Activated gamma-delta T cell treated with anti-CD3 and anti-CD28 coated beads, Interleukin-2, amount 50 U/mL, for 16 hours (primary cell): ENCODE results near the gene REPIN1.
A peak's percentile ranks its signal among the peaks of the same experiment; 100 is the strongest.

Experiments
- DNase-seq: peaks from one replicate; pipeline ENCODE4 v3.0.0-alpha.2; 2020; ENCODE audit warnings: low read depth

The REPIN1 gene

GRCh38 chr7:150337179-150337578 lies 31.4 kb upstream of the REPIN1 start:
- no peak for DNase-seq

GRCh38 chr7:150337659-150338081 lies 31.0 kb upstream of the REPIN1 start:
- DNase-seq, result no peak

GRCh38 chr7:150338166-150338829 lies 30.3 kb upstream of the REPIN1 start:
- DNase-seq, result no peak

DNA sequence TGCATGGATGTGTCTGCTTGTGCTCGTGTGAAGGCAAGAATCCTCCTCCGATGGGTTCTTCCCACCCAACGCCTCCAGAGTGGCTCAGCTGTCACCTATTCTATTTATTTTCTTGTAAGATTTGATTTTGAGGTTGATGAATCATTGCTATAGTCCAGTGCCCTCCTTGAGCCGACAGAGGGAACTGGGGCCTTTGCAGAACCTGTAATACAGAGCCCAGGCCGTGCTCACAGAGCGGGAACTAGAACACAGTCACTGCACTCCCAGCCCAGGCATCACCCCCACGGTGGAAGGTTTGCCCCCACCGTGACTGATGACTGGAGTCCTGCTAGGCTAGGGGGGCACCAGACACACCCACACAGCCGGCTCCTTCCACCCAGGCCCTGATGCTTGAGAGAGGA lies 29.2 kb upstream of the REPIN1 start:
- no peak for DNase-seq

DNA sequence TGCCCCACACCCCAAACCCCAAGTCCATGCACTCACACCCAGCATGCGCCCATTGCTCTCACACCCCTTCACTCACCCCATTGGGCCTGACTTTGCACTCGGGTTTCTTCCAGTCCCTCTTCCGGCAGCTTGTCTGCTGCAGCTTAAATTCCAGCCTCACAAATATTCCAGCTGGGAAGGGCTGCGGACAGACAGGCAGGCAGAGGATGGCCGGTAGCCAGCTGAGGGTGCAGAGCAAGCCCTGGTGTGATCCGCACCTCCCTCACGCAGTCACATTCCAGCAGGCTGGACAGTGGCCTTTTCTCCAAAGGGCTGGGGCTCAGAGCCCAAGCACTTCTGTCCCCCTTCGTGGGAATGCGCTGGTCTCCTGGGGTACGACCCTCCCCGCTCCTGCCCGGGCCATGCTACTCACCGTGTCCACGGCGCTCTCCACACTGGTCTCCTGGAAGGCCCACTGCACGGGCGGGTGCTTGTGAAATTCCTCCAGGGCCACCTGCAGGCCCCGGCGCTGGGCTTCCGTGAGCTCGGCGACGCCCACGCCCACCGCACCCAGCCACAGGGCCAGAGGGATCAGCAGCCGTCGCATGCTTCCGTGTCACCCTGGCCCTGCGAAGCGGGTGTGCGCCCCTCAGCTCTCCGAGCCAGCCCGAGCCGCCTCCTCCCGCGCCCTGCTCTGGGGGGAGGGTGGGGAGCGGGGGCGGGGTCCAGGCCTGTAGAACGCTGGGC lies 28.4 kb upstream of the REPIN1 start:
- no peak for DNase-seq

GRCh38 chr7:150340875-150341262 lies 27.8 kb upstream of the REPIN1 start:
- no peak for DNase-seq

- no peak for DNase-seq
Measured at GRCh38 chr7:150341263-150342120, 27.1 kb upstream of the REPIN1 start, which contains the start of gene RARRES2. TSS of gene RARRES2 (minus strand) at chr7:150341629. CDS start at chr7:150340609, 1,020 bp downstream.

- DNase-seq, result no peak
Measured at GRCh38 chr7:150342121-150342408, 26.6 kb upstream of the REPIN1 start.

- no peak for DNase-seq
Measured at GRCh38 chr7:150343225-150343624, 25.4 kb upstream of the REPIN1 start.

DNA sequence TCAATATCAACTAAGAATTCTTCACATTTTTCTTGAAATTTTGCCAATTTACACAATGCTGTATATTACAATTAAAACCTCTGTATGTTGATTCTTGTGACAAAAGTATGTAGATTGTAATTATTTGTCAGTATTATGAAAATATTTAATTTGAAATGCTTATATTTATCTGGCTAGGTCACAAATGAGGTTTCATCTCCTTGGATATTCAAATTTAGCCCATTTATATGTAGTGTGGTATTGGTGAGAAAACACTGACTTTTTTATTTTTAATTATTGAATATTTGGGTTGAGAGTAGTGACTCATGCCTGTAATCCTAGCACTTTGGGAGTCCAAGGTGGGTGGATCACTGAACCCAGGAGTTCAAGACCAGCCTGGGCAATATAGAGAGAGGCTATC lies 24.3 kb upstream of the REPIN1 start:
- DNase-seq, result no peak

DNA sequence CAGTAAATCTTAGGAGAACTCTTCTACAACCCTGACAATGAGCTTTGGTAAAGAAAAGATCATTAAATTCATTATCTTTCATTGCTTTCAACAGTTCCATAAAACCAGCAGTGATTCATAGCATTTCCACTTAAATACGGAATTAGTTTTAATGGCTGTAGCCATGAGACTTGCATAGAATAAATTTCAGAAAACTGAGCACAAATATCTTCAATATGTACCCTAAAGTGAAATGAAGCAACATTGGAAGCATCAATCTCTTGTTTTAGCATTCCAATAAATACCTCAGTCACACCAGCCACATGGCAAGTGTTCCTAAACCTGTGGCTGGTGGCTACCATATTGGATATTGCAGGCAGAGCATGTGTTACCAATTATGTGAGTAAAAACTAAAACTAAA lies 23.6 kb upstream of the REPIN1 start:
- no peak for DNase-seq

DNA sequence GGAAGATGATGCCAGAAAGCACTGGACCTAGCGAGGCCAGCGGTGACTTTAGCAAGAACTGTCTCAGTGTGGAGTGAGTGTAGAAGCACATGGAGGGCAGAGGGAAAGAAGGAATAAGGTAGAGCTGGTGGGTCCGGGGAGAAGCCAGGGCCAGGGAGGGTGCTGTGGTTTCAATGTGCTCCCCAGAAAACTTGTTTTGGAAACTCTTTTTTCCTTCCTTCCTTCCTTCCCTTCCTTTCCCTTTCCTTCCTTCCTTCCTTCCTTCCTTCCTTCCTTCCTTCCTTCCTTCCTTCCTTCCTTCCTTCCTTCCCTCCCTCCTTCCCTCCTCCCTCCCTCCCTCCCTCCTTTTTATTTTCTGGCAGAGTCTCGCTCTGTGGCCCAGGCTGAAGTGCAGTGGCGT lies 21.7 kb upstream of the REPIN1 start:
- no peak for DNase-seq

DNA sequence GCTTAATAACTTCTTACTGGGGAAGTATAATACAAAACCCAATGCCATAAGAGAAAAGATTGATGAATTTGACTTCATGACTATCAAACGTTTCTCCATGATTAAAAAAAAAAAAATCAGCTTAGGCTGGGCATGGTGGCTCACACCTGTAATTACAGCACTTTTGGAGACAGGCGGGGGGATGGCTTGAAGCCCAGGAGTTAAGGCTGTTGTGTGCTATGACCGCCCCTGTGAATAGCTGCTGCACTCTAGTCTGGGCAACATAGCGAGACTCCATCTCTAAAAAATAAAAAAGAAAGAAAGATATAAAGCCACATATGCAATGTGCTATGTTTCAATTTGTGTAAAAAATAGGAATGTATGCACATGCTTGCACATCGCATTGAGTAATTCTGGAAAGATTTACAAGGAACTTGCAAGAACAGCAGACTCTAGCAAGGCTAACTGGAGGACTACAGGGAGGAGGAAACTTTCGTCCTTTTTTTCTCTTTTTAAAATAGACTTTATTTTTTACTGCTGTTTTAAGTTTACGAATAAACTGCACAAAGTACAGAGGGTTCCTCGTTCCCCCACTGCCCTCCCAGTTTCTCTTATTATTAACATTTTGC lies 16.9 kb upstream of the REPIN1 start:
- DNase-seq, result no peak

- no peak for DNase-seq
Measured at GRCh38 chr7:150355666-150356059, 13.0 kb upstream of the REPIN1 start.

DNA sequence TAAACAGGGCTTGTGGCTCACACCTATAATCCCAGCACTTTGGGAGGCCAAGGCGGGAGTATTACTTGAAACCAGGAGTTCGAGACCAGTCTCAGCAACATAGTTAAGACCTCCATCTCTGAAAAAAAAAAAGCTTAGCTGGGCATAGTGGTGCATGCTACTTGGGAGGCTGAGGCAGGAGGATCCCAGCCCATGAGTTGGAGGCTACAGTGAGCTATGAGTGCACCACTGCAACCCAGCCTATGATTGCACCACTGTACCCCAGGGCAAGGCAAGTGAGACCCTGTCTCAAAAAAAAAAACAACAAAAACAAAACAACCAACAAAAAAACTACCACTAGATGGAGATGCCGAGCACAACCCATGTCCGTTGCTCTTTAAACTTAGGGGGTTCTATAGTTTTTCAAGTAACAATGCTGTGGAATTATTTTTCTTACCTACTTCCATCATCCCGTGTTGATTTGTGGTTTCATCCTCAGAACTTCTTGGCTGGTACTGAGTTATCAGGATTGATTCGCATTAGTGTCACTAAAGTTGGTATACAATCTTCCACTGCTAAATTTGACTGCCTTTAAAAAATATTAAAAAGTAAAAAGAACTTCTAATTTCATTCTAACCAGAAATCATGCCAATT lies 12.2 kb upstream of the REPIN1 start:
- no peak for DNase-seq

GRCh38 chr7:150357270-150357669 lies 11.4 kb upstream of the REPIN1 start:
- DNase-seq, result peak; percentile 61

GRCh38 chr7:150357771-150358427 lies 10.7 kb upstream of the REPIN1 start:
- no peak for DNase-seq

DNA sequence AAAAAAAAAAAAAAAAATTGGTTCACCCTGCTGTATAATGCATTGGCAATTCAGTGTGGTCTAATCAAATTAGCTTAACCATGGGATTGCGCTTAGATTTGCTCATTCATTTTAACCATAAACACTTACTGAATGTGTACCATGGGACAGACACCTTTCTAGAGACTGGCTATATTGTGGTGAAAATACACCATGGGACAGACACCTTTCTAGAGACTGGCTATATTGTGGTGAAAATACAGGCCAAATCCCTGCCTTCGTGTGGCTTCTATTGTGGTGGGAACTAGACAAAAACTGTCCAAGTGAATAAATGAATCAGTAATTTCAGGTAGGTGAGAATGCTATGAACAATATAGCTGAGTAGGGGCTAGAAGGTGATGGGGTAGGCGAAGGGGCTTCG lies 10.2 kb upstream of the REPIN1 start:
- no peak for DNase-seq

DNA sequence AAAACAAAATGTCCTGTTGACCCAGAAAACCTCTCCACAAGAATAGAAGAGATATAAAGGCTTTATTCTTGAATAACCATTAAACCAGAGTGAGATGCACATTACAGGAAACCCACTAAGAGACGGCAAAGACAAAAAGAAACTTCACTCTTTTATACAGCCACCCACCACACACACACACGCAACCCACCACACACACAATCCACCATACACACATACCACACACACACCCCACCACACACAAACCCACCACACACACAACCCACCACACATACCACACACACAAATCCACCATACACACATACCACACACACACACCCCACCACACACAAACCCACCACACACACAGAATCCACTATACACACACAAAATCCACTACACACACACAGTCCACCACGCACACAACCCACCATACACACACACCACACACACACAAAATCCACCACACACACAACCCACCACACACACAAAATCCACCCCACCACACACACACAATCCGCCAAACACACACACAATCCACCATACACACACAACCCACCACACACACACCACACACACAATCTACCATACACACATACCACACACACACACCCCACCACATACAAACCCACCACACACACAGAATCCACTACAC lies 9.5 kb upstream of the REPIN1 start:
- no peak for DNase-seq

- DNase-seq, result no peak
Measured at GRCh38 chr7:150359622-150360362, 8.8 kb upstream of the REPIN1 start.
